Measurements from ENCODE around the gene ANKS3. TPM values are rescaled to one million over a fixed set of nuclear protein-coding genes. Genes with fewer than 3 reads are reported as not detected.
A peak's percentile ranks its signal among the peaks of the same experiment; 100 is the strongest.

The ANKS3 gene
- total RNA-seq, 4 donors from 2014 or later, result 22.9 to 35.3 (median 25.1) TPM

DNA sequence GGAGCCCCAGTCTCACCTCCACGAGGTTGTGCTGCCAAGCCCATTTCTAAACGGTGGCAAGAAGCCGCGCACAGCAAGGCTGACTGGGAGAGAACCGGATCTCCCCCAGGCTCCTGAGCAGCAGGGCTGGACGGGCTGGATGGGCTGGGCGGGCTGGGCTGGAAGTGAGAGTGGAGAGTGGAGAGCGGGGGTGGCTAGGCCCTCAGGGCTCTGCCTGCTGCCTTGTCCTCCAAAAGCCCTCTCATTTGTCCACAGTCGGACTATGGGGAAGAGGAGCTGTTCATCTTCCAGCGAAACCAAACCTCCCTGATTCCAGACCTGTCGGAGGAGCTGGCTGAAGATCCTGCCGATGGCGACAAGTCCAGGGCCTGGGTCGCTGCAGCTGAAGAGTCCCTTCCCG, 3.5 kb upstream of the ANKS3 start:
- Histone ChIP-seq H3K27me3 (no peaks in the 10 kb centered on the region), H3K4me1 (peaks cover 0 to 9% of the 10 kb centered on the region in 2 donors), H3K27ac (no peak overlapping the region), H3K4me3 (replicated peaks in 1 of 3) (no peak overlapping the region), H3K36me3 (no peaks in the 10 kb centered on the region), H3K9me3 (no peaks in the 10 kb centered on the region)
- DNase-seq, result no peak
- intact Hi-C loops (cut with DNase I), result loop anchor here (10.0 kb wide), 1 partner anchor 217 kb away; the partner anchor contains the start of gene SEC14L5
- TF ChIP-seq, protein P1, sequence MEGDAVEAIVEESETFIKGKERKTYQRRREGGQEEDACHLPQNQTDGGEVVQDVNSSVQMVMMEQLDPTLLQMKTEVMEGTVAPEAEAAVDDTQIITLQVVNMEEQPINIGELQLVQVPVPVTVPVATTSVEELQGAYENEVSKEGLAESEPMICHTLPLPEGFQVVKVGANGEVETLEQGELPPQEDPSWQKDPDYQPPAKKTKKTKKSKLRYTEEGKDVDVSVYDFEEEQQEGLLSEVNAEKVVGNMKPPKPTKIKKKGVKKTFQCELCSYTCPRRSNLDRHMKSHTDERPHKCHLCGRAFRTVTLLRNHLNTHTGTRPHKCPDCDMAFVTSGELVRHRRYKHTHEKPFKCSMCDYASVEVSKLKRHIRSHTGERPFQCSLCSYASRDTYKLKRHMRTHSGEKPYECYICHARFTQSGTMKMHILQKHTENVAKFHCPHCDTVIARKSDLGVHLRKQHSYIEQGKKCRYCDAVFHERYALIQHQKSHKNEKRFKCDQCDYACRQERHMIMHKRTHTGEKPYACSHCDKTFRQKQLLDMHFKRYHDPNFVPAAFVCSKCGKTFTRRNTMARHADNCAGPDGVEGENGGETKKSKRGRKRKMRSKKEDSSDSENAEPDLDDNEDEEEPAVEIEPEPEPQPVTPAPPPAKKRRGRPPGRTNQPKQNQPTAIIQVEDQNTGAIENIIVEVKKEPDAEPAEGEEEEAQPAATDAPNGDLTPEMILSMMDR (IDR thresholded peaks at IDR 0.05), result no peak
- TF ChIP-seq POLR2A (IDR thresholded peaks at IDR 0.05), result no peak
- 48 to 54% methylated on average over 2 to 13 of the region's 15 CpGs for WGBS, 2 donors

DNA sequence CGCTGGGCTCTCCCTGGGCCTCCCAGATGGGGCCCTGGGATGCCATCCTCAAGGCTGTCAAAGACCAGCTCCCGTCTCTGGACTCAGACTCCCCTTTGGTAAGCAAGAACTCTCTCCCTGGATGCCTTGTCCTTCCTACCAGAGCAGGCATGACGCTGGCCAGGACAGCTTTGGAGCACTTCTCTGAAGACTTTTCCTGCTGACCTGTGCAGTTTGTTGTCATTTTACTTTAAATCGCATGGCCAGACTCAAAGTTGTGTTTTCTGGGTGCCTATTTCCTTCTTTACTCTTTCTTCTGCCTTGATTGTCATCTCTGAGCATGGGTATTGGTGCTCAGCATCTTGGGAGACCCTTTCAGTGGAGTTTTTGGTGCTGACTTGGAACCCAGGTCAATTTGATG, 2.5 kb upstream of the ANKS3 start:
- intact Hi-C loops (cut with DNase I), result loop anchor here (10.0 kb wide), 1 partner anchor 218 kb away; the partner anchor contains the start of gene SEC14L5
- Histone ChIP-seq H3K27ac (no peak overlapping the region), H3K36me3 (no peaks in the 10 kb centered on the region), H3K9me3 (no peaks in the 10 kb centered on the region), H3K27me3 (no peaks in the 10 kb centered on the region), H3K4me1 (peaks cover 0 to 9% of the 10 kb centered on the region in 2 donors), H3K4me3 (replicated peaks in 1 of 3) (no peak overlapping the region)
- TF ChIP-seq POLR2A (IDR thresholded peaks at IDR 0.05), result no peak
- TF ChIP-seq, protein P1 (IDR thresholded peaks at IDR 0.05), result no peak
- DNase-seq, result no peak
- WGBS, 2 donors, result 77 to 87% methylated on average over 4 of the region's 4 CpGs

DNA sequence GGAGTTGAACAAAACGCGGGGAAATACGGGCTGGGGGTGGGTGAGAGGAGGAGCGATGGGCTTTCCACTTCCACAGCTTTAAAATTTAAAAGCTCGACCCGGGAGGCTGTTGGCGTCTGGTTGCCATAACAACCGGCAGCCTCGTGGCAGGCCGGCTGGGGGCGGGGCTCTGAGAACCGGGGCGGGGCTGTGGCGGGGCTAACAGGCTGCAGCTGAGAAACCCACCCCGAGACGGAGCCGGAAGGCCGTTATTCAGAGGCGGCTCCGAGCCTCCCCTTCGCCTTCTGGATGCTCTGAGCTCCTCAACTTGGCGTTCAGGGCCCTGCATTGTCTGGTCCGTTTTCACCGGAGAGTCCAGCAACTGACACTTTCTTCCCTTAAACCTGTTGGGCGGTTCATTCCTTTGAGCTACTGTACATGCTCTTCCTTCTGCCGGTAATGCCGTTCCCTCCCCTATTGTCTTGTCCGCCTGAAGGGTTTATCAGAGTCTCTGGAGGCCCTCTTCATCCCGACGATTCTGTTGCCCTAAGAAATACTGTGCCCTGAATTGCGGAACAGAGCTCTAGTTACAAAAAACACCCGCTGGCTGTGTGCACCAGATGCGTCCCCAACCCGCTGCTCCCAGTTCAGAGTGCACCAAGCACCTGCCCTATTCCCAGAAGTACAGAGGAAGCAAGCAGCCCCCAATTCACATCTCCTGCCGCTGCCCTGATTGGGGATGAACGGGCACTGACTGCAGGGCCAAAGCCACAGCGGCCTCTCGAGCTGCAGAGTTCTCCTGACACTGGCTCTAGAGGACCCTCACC, 862 bp upstream of the ANKS3 start:
- Histone ChIP-seq H3K4me1 (peaks cover 0 to 9% of the 10 kb centered on the region in 2 donors), H3K27ac (peak overlapping the region in 2 of 3 donors; percentile 21 to 61), H3K36me3 (no peaks in the 10 kb centered on the region), H3K9me3 (no peaks in the 10 kb centered on the region), H3K4me3 (replicated peaks in 1 of 3) (peak overlapping the region; percentile 77 to 90 (median 86)), H3K27me3 (no peaks in the 10 kb centered on the region)
- TF ChIP-seq, protein P1 (IDR thresholded peaks at IDR 0.05), result no peak
- no peak for TF ChIP-seq POLR2A (IDR thresholded peaks at IDR 0.05)
- 8 to 11% methylated on average over 22 to 38 of the region's 38 CpGs for WGBS, 2 donors
- peak; percentile 87 to 90 for DNase-seq
- intact Hi-C loops (cut with DNase I), result loop anchor here (5.0 to 10.0 kb wide), 2 partner anchors 38 to 220 kb away; partner anchors contain the start of gene SEC14L5

DNA sequence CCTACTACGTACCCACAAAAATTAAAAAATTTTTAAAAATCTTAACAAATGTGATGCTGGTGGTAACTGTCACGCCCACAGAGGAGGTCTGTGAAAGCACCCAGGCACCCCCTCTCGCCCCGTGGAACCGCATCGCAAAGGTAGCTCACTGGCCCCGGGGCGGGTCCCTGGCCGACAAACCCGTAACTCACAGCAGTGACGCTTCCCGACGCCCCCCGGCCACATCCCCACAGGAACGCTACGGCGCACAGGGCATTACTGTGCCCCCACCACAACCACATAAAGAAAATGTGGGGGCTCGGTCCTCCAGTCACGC, 366 bp downstream of the ANKS3 start:
- DNase-seq, result no peak
- intact Hi-C loops (cut with DNase I), result loop anchor here (5.0 to 10.0 kb wide), 2 partner anchors 36 to 221 kb away; partner anchors contain the start of gene SEC14L5

More for the DNA sequence above, 366 bp downstream of the ANKS3 start:
- 0 to 1% methylated on average over 18 to 19 of the region's 19 CpGs for WGBS, 2 donors
- H3K9me3 ChIP-seq, result no peaks in the 10 kb centered on the region
- peak overlapping the region; percentile 77 to 90 (median 86) for H3K4me3 ChIP-seq (replicated peaks in 1 of 3)
- no peaks in the 10 kb centered on the region for H3K27me3 ChIP-seq
- peak overlapping the region in 2 of 3 donors; percentile 28 to 61 for H3K27ac ChIP-seq
- H3K4me1 ChIP-seq, result peaks cover 0 to 9% of the 10 kb centered on the region in 2 donors
- peaks cover 0 to 7% of the 10 kb centered on the region in 2 donors for H3K36me3 ChIP-seq
- TF ChIP-seq, protein P1 (IDR thresholded peaks at IDR 0.05), result no peak
- no peak for TF ChIP-seq POLR2A (IDR thresholded peaks at IDR 0.05)

Measured in thyroid gland (tissue), 4 donors.